NOMO-1 treated with dmso at 0.1 percent for 144 hours (cell line): ENCODE data around the gene GLE1.

Experiments
- DNase-seq: peaks from one replicate; lab custom pipeline; 2025; ENCODE audit not compliant: unreplicated experiment; lab: John Stamatoyannopoulos, UW

GLE1 gene

GRCh38 chr9:128504485-128505413, at the start of gene GLE1:
GLE1 (plus strand) TSS chr9:128504719; CDS start chr9:128504806, 87 bp downstream.
- DNase-seq, result peak; percentile 84

GRCh38 chr9:128454991-128455390, 49.5 kb upstream of the GLE1 start:
- no peak for DNase-seq

- peak; percentile 94 for DNase-seq
These were observed 48.5 kb upstream of the GLE1 start, which contains the start of gene ODF2 for GRCh38 chr9:128455849-128456612. ODF2 (plus strand) TSS chr9:128456006; CDS start chr9:128456092, 86 bp downstream.

GRCh38 chr9:128456613-128457061, 47.9 kb upstream of the GLE1 start:
- peak; percentile 41 for DNase-seq

- DNase-seq, result no peak
These were observed 47.3 kb upstream of the GLE1 start for GRCh38 chr9:128457207-128457606.

GRCh38 chr9:128459011-128459410, 45.5 kb upstream of the GLE1 start:
- no peak for DNase-seq

- no peak for DNase-seq
These were observed 35.4 kb upstream of the GLE1 start for GRCh38 chr9:128469070-128469469.

- DNase-seq, result no peak
These were observed 34.0 kb upstream of the GLE1 start for GRCh38 chr9:128470560-128470959.

- no peak for DNase-seq
These were observed 31.4 kb upstream of the GLE1 start for GRCh38 chr9:128473104-128473503.

GRCh38 chr9:128475867-128476266, 28.7 kb upstream of the GLE1 start:
- DNase-seq, result no peak

- no peak for DNase-seq
These were observed 25.3 kb upstream of the GLE1 start for GRCh38 chr9:128479262-128479661.

GRCh38 chr9:128481561-128481960, 23.0 kb upstream of the GLE1 start:
- DNase-seq, result no peak

GRCh38 chr9:128482186-128482585, 22.3 kb upstream of the GLE1 start:
- DNase-seq, result no peak

- no peak for DNase-seq
These were observed 19.7 kb upstream of the GLE1 start for GRCh38 chr9:128484686-128485413.

- DNase-seq, result no peak
These were observed 19.1 kb upstream of the GLE1 start for GRCh38 chr9:128485414-128485855.

- no peak for DNase-seq
These were observed 18.3 kb upstream of the GLE1 start for GRCh38 chr9:128486201-128486600.

- no peak for DNase-seq
These were observed 11.1 kb upstream of the GLE1 start for GRCh38 chr9:128493424-128493823.

GRCh38 chr9:128494108-128494745, 10.3 kb upstream of the GLE1 start:
- no peak for DNase-seq

GRCh38 chr9:128494746-128495129, 9.8 kb upstream of the GLE1 start:
- no peak for DNase-seq

- no peak for DNase-seq
These were observed 9.2 kb upstream of the GLE1 start for GRCh38 chr9:128495296-128495695.
